HG02623 (cell line): ENCODE results near the gene PEG3.
"Not testable (repeated sequence)": the region's sequence is repeated elsewhere in the genome, so short reads cannot be mapped to it uniquely, and the experiment has no call there.

ENCODE experiments used
- ATAC-seq: cut with Tn5 transposase; IDR thresholded peaks from one replicate; pipeline ENCODE4 v1.9.1; 2021; ENCODE audit warnings: moderate library complexity; ENCODE audit not compliant: unreplicated experiment

PEG3 gene

DNA sequence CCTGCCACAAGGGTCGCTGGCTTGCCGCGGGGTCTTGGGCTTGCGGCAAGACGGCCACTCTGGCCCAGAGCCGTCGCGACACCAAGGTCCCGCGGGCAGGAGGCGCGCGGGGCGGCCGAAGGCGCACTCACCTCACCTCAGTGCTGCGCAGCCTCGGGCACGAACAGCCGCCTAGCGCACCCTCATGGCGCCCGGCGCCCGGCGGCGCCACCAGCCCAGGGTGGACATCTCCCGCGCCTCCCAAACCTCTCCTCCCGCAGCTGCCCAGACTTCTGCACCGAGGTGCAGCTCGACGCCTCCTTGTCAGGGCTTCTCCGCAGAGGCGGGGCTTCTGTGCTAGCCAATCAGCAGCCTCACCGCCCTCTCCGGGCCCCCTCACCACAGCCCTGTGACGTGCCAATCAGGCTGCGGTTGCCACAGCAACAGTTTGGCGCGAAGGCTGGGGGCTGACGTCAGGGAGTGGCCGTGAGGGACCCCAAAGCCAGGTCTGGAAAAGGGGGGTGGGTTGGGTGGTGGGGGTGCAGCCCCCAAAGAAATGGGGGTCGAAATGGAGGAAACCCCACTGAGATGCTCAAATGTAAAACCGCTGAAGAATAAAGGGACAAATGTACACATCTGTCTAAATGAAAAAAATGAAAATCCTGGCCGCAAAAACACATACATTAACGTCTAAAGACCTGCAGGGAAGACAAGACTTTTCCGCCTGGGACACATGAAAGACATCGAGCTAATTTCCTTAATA is at the start of gene PEG3, which contains the start of gene ZIM2:
PEG3 (minus strand) TSS at position 276 of the 742 bp plus-strand sequence. CDS start 16,071 bp downstream, outside the sequence.
ZIM2 (minus strand) TSS at position 276 of the 742 bp plus-strand sequence. CDS start 16,449 bp downstream, outside the sequence.
- ATAC-seq: no peak

DNA sequence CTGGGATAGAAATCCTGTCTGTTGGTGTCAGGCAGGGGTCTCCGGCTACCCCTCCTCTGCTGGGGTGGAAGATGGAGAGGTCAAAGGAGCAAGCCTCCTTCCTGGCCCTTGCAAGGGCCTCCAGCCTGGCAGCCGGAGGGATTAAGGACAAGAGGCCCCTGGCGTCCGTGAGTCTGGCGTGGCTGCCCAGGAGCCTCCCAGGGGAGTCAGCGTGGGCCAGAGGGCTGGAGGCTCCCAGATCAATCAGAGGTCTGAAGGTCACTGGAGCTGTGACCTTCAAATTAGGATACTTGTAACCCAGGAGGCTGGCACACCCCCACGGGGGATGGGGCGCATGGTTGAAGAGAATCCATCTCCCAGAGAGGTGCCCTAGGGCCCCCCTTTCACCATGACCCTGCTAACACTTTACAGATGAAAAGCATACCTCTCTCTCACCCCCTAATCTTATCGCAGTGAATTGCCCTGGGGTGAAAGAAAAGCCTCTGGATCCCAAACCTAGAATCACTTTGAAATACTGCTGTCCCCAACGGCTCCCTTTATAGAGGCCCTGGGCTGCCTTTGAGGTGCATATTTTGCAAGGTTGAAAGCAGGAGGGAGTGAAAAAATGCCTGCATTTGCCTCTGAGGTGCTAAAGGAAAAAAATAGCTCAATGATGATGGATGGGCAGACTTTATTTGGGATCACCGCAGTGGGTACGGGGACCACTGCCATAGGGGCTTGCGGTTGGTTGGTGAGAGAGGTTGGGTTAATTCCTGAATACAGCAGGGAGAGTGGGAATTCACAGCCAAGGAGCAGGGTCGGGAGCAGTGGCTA is 44.9 kb upstream of the PEG3 start:
- no peak for ATAC-seq

DNA sequence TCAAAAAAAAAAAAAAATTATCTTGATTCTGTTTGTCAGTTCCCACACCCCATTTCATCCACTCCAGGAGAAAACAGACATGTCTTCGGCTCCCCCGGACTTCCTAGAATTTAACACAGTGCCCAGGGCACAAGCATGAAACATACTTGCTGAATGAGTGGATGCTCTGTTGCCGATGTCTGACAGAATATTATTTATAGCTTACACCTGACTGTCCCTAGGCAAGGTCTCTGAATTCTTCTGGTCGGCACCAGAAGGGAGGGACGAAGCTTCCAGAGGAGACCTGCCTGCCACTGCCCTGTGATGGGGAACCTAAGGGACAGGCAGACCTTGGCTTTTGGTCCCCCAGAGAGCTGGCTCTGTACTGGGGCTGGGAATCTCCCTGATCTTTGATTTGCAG is 43.9 kb upstream of the PEG3 start:
- ATAC-seq: no peak

DNA sequence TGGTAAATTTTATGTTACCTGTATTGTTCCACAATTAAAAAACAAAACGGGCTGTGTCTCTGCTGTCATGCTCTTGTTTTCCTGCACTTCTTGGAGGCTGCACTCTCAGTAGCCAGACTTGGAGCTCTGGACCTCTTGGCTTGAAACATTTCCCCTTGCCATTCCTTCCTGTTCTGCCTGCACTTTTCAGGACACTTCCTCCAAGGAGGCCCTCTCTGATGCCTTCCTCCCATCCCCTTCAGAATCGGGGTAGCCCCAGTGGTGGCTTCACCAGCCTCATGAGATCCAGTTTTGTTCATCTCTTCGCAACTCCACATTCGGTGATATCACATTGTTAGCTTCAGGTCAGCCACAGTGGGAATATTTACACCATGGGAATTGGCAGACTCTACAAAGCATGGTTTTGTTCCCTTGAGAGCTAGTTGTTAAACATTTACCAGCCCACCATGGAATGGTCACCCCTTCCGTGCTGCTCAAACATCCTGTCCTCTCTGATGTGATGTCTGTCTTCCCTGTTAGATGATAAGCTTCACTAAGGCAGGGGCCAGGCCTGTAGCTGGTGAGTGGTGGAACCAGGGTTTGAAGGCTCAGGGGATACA is 40.2 kb upstream of the PEG3 start:
- no peak for ATAC-seq

DNA sequence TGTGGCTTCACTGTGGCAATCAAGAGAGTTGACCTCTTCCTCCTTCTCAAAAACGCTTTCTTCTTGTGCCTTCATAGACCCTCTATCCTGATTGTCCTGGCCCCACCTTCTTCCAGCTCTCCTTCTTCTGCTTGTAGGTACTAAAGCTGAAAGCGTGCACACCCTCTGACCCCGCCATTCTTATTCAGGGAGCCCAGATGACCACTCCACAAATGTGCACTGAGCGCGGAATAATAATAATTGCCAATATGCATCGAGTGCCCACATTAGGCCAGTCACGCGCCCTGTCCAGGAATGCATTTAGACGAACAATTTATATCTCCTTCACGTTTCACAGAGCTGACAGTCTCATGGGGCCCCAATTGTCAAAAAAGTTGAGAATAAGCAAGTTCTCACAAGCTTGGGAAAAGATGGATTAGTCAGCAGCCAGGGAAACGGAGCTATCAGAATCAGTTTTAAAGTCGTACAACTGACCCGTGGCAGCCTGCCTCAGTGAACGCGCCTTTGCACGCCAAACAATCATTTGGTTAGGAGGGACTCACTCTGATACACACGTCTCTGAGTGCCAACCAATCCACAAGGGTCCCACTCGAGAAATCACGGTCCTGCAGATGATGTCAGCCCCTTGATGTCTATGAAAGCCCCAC is 36.7 kb upstream of the PEG3 start:
- ATAC-seq: no peak

DNA sequence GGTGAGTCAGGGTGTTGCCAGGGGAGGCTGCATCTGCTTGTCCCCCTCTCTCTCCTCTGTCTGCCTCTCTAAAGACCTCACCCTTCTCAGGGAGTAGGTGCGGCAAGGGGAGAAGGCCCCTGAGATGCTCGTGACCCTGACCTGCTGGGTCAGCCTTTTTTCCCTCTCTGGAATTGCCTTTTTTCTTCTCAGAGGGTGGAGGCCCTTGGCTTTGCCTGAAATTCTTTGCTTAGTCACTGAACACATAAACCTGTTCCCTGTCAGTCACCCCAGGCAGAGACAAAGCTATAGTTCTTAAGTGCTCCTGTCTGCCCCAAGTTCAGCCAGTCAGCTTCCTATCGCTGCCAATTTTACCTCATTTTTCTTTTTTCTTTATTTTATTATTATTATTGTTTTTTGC is 35.2 kb upstream of the PEG3 start:
- no peak for ATAC-seq

DNA sequence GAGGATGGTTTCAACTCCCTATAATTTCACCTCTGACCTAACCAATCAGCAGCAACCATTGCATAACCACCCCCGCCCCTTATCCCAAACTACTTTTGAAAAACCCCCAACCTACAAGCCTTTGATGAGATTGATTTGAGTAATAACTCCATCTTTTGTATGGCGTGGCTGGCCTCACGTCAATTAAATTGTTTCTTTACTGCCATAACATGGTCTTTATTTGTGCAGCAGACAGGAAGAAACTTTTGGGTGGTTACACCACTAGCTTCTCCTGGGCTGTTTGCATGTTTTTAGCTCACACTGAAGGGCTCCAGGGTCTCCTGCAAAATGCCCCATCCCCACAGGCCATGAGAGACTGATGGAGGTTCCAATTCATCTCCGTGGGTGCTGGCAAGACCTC is 34.0 kb upstream of the PEG3 start:
- ATAC-seq: no peak

DNA sequence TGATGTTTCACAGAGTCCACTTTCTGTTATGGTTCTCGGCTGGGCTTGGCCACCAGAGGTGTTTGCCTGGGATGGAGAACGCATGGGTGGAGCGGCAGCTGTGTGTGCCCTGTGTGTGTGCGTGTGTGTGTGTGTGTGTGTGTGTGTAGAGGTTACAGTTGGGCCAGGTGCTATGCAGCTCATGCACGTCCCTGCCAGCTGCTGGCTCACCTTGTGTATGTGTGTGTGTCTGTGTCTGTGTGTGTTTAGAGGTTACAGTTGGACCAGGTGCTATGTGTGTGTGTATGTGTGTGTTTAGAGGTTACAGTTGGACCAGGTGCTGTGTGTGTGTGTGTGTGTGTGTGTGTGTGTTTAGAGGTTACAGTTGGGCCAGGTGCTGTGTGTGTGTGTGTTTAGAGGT is 33.0 kb upstream of the PEG3 start:
- no peak for ATAC-seq

DNA sequence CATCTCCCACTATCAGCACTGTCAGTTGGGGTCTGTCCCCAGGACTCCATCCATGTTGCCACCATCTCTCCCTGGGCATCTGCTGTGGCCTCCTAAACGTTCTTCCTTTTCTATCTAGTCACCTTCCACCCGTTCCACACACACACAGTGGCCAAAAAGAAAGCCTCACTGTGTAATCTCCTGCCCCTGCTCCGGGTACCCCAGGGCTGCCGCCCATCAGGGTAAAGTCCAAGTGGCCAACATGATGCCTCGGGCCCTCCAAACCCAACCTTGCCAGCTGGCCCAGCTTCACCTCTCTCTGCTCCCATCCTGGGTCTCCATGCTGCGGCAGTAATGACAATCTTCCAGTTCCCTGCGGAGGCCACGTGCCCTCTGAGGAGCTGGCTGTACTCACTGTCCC is 29.4 kb upstream of the PEG3 start:
- no peak for ATAC-seq

DNA sequence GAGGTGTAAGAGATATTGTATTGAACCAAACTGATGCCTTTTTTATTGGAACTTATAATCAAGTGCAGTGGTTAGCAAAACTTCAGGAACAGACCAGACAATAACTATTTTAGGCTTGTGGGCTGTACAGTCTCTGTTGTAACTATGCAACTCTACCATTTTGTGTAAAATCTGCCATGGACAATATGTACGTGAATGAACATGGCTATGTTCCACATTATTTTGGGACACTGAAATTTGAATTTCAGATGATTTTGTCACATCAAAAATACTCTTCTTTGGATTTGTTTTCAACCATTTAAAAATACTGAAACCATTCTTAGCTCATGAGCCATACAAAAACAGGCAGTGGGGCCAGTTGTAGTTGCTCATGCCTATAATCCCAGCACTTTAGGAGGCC is 27.9 kb upstream of the PEG3 start:
- no peak for ATAC-seq

DNA sequence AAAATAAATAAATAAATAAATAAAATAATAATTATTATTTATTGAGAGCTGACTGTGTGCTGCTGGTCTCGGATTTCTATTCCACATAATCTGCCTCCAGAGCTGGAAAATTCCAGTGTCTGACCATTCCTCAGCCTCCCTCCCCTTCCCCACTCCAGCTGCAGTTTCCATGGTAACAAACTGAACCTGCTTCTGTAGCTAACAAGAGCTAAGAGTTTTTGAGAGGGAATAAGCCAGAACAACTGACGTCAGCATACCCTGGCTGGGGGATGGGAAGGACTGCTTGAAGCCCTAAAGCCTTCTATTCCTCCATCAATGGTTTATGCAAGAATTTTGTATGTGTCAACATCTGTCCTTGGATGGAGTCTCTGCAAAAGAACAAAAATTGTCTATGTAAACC is 26.0 kb upstream of the PEG3 start:
- no peak for ATAC-seq

DNA sequence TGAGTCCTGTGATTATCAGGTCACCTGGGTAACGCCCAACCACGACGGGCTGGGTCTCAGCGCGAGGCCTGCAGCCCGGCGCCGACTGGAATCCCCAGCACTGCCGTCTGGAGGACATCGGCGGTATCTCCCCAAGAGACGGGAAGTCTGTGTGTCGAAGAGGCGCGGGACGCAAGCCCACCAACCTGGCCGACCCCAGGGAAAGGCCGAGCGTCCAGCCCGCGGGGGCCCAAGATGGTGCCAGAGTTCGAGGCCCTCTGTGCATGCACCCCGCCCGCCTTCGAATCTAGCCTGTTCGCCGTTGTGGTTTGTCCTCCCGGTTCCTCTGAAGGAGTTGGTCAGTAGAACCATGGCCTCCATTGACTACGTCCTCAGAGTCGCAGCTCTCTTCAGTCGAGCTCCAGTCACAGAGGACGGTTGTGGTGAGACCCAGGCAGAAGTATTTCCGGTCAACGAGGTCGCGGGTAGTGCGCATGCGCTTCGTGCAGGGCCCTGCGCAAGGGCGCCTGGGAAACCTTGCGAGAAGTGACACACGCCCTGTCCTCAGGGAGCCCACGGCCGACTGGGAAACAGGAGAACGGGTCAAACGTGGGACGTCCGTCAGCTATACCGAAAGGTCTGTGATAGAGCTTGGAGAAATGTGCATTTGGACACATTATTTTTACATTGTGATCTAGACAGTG is 24.1 kb upstream of the PEG3 start:
- ATAC-seq: no peak

DNA sequence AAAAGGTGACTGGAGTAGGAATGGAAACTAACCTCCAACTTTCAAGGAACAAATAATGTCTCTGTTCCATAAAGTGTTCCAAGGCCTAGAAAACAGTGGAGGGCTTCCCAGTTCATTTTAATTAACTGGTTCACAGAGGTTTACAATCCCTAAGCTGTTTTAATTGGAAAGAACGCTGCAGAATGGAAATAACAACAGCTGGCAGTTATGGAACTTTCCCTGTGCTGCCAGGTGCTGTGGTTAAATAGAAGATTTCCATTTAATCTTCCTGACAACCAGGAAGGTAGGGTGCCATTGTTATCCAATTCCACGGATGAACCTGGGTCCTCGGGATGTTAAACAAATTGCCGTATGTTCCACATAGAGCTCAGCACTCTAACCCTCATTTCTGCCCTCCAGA is 22.2 kb upstream of the PEG3 start:
- no peak for ATAC-seq

DNA sequence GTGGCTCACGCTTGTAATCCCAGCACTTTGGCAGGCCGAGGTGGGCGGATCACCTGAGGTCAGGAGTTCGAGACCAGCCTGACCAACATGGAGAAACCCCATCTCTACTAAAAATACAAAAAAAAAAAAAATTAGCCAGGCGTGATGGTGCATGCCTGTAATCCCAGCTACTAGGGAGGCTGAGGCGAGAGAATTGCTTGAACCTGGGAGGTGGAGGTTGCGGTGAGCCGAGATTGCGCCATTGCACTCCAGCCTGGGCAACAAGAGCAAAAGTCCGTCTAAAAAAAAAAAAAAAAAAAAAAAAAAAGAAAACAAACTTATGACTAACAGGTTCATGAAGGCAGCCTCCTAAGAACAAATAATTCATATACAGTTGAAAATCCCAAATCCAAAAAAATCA is 19.9 kb upstream of the PEG3 start:
- ATAC-seq: not testable (repeated sequence)

DNA sequence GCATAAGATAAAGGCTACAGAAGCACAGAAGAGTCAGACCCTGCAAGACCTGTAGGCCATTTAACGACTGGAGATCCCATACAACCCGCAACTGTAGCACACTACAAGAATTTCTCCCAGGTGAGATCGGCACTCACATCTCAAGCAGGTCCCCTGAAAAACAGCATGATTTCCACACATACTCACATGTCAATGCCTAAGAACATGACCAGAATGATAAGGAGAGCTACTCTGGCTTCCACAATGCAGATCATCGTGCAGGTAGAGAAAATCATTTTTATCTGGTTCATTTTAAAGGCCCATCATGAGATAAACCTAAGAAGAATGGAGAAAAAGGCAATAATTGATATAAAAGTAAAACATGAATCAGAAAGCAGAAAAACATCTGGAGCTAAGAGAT is 17.5 kb upstream of the PEG3 start:
- no peak for ATAC-seq

DNA sequence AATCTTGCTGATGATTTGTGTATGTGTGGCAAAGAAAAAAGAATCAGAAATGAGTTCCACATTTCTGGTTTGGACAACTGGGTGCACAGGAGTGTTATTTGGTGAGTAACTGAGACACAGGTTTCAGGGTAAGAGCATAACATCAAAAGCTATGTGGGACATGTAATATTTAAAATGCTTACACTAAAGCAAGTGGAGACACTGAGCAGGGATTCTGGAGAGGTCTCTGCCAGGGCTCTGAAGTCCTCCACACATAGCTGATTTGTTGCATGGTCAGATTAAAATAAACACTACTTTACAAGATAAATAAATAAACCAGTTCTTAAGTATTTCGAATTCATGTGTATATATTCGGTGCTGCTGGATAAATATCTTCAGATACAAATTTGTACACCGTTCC is 16.3 kb upstream of the PEG3 start:
- ATAC-seq: no peak

DNA sequence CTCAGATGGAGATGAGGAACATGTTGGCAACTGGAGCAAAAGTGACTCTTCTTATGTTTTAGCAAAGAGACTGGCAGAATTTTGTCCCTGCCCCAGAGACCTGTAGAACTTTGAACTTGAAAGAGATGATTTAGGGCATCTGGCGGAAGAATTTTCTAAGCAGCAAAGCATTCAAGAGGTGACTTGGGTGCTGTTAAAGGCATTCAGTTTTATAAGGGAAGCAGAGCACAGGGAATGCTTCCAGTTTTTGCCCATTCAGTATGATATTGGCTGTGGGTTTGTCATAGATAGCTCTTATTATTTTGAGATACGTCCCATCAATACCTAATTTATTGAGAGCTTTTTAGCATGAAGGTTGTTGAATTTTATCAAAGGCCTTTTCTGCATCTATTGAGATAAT is 11.8 kb upstream of the PEG3 start:
- ATAC-seq: not testable (repeated sequence)

DNA sequence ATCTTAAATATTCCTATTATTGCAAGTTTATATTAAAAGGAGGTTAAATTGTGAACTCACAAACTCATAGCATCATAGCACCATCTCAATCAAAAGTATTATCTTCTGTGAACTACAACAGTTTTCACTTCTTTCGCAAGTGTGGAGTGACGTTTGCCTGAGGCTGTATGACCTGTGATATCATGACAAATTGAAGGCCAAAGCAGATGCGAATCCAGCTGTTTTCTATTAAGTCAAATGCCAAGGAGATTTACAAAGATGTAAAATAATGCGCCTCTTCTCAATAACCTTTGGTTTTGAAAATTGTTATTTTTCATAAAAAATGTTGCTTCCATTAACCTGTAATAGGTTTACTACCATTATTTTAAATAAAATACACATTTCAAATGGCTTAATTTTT is 7.6 kb upstream of the PEG3 start:
- no peak for ATAC-seq

DNA sequence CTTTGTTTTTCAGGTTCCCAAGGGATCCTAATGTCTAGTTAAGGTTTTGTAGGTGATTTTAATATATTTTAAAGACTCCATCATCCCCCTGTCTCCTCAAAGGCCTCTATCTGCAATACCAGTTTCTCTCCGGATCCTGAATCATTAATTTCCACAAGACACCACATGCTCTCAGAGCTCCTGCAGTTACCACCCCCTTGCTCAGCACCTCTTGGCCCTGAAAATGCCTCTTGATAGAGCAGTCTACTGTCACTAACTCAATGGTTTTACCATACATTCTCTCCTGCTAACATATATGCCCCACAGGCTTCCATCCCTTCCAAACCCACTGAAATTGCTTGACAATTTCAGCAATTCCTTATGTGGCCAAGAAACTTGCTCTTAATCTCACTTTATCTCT is 1.9 kb upstream of the PEG3 start:
- ATAC-seq: no peak

DNA sequence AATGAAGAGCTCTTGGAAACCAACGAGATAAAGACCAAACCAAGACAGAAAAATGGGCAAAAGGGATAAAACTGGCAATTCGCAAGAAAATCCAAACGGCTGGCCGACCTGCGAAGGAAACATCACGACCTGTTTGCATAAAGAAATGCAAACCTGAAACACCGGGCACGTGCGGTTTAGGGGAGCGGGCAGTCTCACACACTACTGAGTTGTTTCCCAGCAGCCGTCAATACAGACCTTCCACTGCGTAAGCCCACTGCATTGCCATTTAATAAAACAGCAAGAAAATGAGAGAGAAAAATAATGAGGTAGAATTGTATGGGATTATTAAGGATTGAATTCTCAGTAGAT is 642 bp upstream of the PEG3 start:
- no peak for ATAC-seq
